Measurements from ENCODE around the gene NXPH2. TPM values are rescaled to one million over a fixed set of nuclear protein-coding genes. Genes with fewer than 3 reads are reported as not detected.

Gene NXPH2
- total RNA-seq, 4 donors from 2014 or later: not detected

DNA sequence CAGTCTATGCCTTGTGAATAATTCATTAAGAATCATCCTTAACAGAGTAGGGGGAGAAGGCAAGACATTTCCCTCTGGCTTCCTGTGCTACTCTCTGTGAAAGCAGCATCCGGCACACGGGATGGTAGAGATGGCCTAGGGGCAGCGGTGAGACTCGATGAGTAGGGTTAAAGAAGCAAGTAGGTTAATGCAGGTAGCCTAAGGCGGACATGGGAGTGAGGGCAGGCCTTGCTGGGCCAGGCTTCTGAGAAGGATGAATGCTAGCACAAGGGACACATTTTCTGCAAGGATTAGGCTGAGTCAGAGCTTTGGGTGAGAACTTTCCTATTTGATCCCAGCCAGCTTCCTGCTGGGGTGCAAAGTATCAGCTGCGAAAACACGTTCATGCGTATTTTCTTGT is 80.8 kb downstream of the NXPH2 start:
- intact Hi-C loops (cut with DNase I; ENCODE audit: low total_unique reads): no loop called here
- no peak overlapping the region for H3K27ac ChIP-seq

DNA sequence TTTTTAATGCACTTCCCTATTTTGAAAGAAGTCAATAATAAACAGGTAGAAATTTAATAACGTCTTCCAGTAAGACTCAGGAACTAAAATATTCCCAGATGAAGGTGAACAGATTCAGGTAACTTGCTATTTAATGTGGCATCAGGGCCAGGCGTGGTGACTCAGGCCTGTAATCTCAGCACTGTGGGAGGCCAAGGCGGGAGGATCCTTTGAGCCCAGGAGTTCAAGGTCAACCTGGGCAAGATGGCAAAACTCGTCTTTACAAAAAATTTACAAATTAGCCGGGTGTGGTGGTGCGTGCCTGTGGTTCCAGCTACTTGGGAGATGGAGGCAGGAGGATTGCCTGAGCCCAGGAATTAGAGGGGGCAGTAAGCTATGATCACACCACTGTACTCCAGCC is 81.8 kb downstream of the NXPH2 start:
- Histone ChIP-seq H3K36me3 (no peaks in the 10 kb centered on the region), H3K9me3 (no peaks in the 10 kb centered on the region), H3K4me3 (no peak overlapping the region), H3K27ac (no peak overlapping the region), H3K27me3 (no peaks in the 10 kb centered on the region), H3K4me1 (no peaks in the 10 kb centered on the region)
- TF ChIP-seq, protein P1, sequence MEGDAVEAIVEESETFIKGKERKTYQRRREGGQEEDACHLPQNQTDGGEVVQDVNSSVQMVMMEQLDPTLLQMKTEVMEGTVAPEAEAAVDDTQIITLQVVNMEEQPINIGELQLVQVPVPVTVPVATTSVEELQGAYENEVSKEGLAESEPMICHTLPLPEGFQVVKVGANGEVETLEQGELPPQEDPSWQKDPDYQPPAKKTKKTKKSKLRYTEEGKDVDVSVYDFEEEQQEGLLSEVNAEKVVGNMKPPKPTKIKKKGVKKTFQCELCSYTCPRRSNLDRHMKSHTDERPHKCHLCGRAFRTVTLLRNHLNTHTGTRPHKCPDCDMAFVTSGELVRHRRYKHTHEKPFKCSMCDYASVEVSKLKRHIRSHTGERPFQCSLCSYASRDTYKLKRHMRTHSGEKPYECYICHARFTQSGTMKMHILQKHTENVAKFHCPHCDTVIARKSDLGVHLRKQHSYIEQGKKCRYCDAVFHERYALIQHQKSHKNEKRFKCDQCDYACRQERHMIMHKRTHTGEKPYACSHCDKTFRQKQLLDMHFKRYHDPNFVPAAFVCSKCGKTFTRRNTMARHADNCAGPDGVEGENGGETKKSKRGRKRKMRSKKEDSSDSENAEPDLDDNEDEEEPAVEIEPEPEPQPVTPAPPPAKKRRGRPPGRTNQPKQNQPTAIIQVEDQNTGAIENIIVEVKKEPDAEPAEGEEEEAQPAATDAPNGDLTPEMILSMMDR (IDR thresholded peaks at IDR 0.05 in 4 of 5, conservative IDR thresholded peaks at IDR 0.05 in 1 of 5): no peak
- TF ChIP-seq POLR2A (IDR thresholded peaks at IDR 0.05): no peak
- no peak for DNase-seq
- in situ Hi-C loops (cut with MboI; ENCODE audit: low sequenced_read_pairs in 4 of 4): no loop called here
- intact Hi-C loops (cut with DNase I; ENCODE audit: low total_unique reads): no loop called here
- no peak for ATAC-seq

More for the DNA sequence above, 80.8 kb downstream of the NXPH2 start:
- in situ Hi-C loops (cut with MboI; ENCODE audit: low sequenced_read_pairs in 4 of 4): no loop called here
- ATAC-seq (no peak), DNase-seq (no peak)
- no peaks in the 10 kb centered on the region for H3K9me3 ChIP-seq
- no peaks in the 10 kb centered on the region for H3K27me3 ChIP-seq
- no peak for TF ChIP-seq POLR2A (IDR thresholded peaks at IDR 0.05)
- TF ChIP-seq, protein P1 (IDR thresholded peaks at IDR 0.05 in 4 of 5, conservative IDR thresholded peaks at IDR 0.05 in 1 of 5): no peak
- H3K36me3 ChIP-seq: no peaks in the 10 kb centered on the region
- no peaks in the 10 kb centered on the region for H3K4me1 ChIP-seq
- H3K4me3 ChIP-seq: no peak overlapping the region

DNA sequence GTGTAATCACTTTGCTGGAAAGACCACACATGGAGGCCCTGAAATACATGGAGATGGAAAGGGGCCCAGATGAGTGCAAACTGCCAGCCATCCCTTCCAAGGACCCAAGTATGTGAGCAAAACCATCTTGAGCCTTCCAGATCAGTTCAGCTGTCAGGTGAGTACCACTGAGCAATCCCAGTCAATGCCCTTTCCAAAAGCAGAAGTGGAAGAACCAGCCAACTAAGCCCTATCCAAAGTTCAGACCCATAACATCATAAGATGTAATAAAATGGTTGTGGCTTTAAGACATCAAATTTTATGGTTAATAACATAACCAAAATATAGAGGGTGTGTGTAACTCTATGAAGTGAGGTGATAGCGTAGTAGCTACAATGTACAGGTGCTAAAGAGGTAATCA is 88.5 kb downstream of the NXPH2 start:
- no peaks in the 10 kb centered on the region for H3K4me1 ChIP-seq
- in situ Hi-C loops (cut with MboI; ENCODE audit: low sequenced_read_pairs in 4 of 4) (no loop called here), intact Hi-C loops (cut with DNase I; ENCODE audit: low total_unique reads) (no loop called here)
- no peaks in the 10 kb centered on the region for H3K27me3 ChIP-seq
- H3K27ac ChIP-seq: no peak overlapping the region
- ATAC-seq (no peak), DNase-seq (no peak)
- no peaks in the 10 kb centered on the region for H3K9me3 ChIP-seq
- H3K4me3 ChIP-seq: no peak overlapping the region
- TF ChIP-seq, protein P1 (IDR thresholded peaks at IDR 0.05 in 4 of 5, conservative IDR thresholded peaks at IDR 0.05 in 1 of 5): no peak
- no peak for TF ChIP-seq POLR2A (IDR thresholded peaks at IDR 0.05)
- H3K36me3 ChIP-seq: no peaks in the 10 kb centered on the region

DNA sequence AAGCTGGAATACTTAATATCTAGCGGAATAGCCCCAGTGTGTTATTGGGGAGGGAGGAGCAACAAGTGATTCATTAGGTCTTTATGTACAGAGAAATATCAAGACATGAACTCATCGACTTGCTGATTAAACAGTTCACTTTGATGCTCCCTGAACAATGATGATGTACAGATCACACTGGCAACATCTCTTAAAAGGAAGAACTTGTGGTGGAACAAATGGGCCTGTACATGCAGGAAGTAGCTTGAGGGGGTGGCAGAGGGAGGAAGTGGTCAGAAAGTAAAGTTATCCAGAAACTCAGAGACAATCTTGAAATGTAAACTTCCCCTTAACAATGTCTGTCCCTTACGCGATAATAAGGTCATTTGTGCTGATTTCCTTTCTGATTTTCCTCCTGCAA is 90.5 kb downstream of the NXPH2 start:
- in situ Hi-C loops (cut with MboI; ENCODE audit: low sequenced_read_pairs in 4 of 4) (no loop called here), intact Hi-C loops (cut with DNase I; ENCODE audit: low total_unique reads) (no loop called here)
- Histone ChIP-seq H3K36me3 (no peaks in the 10 kb centered on the region), H3K4me1 (no peaks in the 10 kb centered on the region), H3K27ac (no peak overlapping the region), H3K27me3 (no peaks in the 10 kb centered on the region), H3K4me3 (no peak overlapping the region), H3K9me3 (no peaks in the 10 kb centered on the region)
- ATAC-seq: no peak
- TF ChIP-seq, protein P1 (IDR thresholded peaks at IDR 0.05 in 4 of 5, conservative IDR thresholded peaks at IDR 0.05 in 1 of 5): no peak
- no peak for TF ChIP-seq POLR2A (IDR thresholded peaks at IDR 0.05)
- no peak for DNase-seq

DNA sequence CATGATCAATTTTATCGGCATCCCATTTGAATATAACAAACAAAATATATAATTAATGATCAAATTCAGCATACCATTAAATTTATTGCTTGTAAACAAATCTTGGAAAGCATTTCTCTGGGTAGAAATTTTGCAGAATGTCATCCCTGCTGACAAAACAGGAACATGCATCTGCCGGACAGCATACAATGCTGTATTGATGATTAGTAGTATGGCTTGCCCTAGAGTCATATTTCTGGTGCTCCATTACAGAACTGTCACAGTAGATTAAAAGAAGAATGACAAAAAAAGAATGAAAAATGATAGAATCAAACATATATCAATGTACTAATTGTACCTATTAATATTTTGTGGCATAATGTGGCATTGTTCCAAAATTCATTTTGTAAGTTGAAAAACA is 98.0 kb downstream of the NXPH2 start:
- in situ Hi-C loops (cut with MboI; ENCODE audit: low sequenced_read_pairs in 4 of 4) (no loop called here), intact Hi-C loops (cut with DNase I; ENCODE audit: low total_unique reads) (no loop called here)
- ATAC-seq: no peak
- no peak for DNase-seq
- Histone ChIP-seq H3K9me3 (no peaks in the 10 kb centered on the region), H3K27me3 (no peaks in the 10 kb centered on the region), H3K27ac (no peak overlapping the region), H3K4me3 (no peak overlapping the region), H3K4me1 (no peaks in the 10 kb centered on the region), H3K36me3 (no peaks in the 10 kb centered on the region)
- no peak for TF ChIP-seq POLR2A (IDR thresholded peaks at IDR 0.05)

All from gastrocnemius medialis (tissue), 4 donors.